H1 (cell line): ENCODE data around the gene SOD2. TPM values are rescaled to one million over a fixed set of nuclear protein-coding genes. Genes with fewer than 3 reads are reported as not detected.

Experiments used
- CTCF ChIA-PET: fragments of 300-600 bp; sonication (Branson Sonifier 250); formaldehyde crosslinking; loops from one replicate; lab custom pipeline; 2021; ENCODE audit not compliant: partially characterized antibody; lab: Charles Lee
- POLR2A ChIA-PET: fragments of 300-600 bp; sonication (Branson Sonifier 250); formaldehyde crosslinking; loops from one replicate; lab custom pipeline; 2021; ENCODE audit warnings: inconsistent platforms; ENCODE audit not compliant: partially characterized antibody; lab: Charles Lee
- DNase-seq, 2 experiments: peaks; one replicate each; pipeline versions ENCODE4 v3.0.0 to v3.0.0-alpha.2; 2010 to 2022; ENCODE audit warnings: low spot score in 2 of 2, low read depth in 1 of 2, mixed read lengths in 1 of 2
- FAIRE-seq: peaks from 2 replicates; lab custom pipeline; 2011; peaks lifted over from hg19 to GRCh38; lab: Jason Lieb, UNC
- H2AFZ ChIP-seq: 2 replicates; pipeline ENCODE4 v1.8.1; 2012; ENCODE audit warnings: low read length, inconsistent platforms
- H2AK5ac ChIP-seq: 2 replicates; pipeline ENCODE4 v1.6.1; 2013; ENCODE audit warnings: low read depth, low read length
- H2BK120ac ChIP-seq: replicated peaks from 2 replicates; pipeline ENCODE3; 2013; ENCODE audit warnings: low read depth, low read length, inconsistent platforms
- H2BK12ac ChIP-seq: 2 replicates; pipeline ENCODE4 v1.6.1; 2013; ENCODE audit warnings: low read depth, low read length
- H2BK15ac ChIP-seq: 2 replicates; pipeline ENCODE4 v1.6.1; 2013; ENCODE audit warnings: low read length
- H2BK20ac ChIP-seq: 2 replicates; pipeline ENCODE4 v1.6.1; 2013; ENCODE audit warnings: low read length
- H2BK5ac ChIP-seq: 2 replicates; pipeline ENCODE4 v1.6.1; 2013; ENCODE audit warnings: low read depth, low read length
- H3K14ac ChIP-seq: 2 replicates; pipeline ENCODE4 v1.6.1; 2013; ENCODE audit warnings: inconsistent platforms; ENCODE audit not compliant: insufficient read length
- H3K18ac ChIP-seq: 2 replicates; pipeline ENCODE4 v1.6.1; 2013; ENCODE audit warnings: low read length; ENCODE audit errors: extremely low read depth
- H3K23ac ChIP-seq: 2 replicates; pipeline ENCODE4 v1.6.1; 2013; ENCODE audit warnings: inconsistent platforms; ENCODE audit not compliant: insufficient read length
- H3K23me2 ChIP-seq: 2 replicates; pipeline ENCODE4 v1.6.1; 2013; ENCODE audit warnings: low read depth, low read length
- H3K27ac ChIP-seq: 2 replicates; pipeline ENCODE4 v1.6.1; 2011; ENCODE audit warnings: low read depth, low read length, inconsistent platforms
- H3K27me3 ChIP-seq, 4 experiments: replicated peaks in 1 of 4; 1 replicate in 1 of 4; 2 replicates in 3 of 4; pipeline versions ENCODE4 v1.6.1 to v1.8.1; 2011 to 2013; ENCODE audit warnings: low read length in 3 of 4, mild to moderate bottlenecking in 3 of 4, inconsistent platforms in 2 of 4, mixed read lengths in 2 of 4, moderate library complexity in 1 of 4; ENCODE audit not compliant: control insufficient read depth in 3 of 4, insufficient read depth in 3 of 4; ENCODE audit errors: extremely low read depth in 1 of 4
- H3K36me3 ChIP-seq, 4 experiments: 2 replicates each; pipeline versions ENCODE4 v1.6.1 to v1.8.1; 2011 to 2013; ENCODE audit warnings: mild to moderate bottlenecking in 4 of 4, low read length in 3 of 4, moderate library complexity in 2 of 4, control low read depth in 1 of 4, inconsistent platforms in 1 of 4; ENCODE audit not compliant: insufficient read depth in 4 of 4, control insufficient read depth in 2 of 4
- H3K4ac ChIP-seq: replicated peaks from 2 replicates; pipeline ENCODE3; 2013; ENCODE audit warnings: low read length, low read depth, mixed read lengths, inconsistent platforms; ENCODE audit not compliant: insufficient read length
- H3K4me1 ChIP-seq, 4 experiments: replicated peaks in 1 of 4; 1 replicate in 1 of 4; 2 replicates in 3 of 4; pipeline versions ENCODE4 v1.6.1 to v1.8.1; 2011 to 2013; ENCODE audit warnings: low read length in 3 of 4, inconsistent platforms in 2 of 4, mixed read lengths in 1 of 4; ENCODE audit not compliant: insufficient read depth in 4 of 4, control insufficient read depth in 3 of 4
- H3K4me2 ChIP-seq, 2 experiments: 2 replicates each; pipeline versions ENCODE4 v1.6.1 to v1.8.1; 2011 to 2013; ENCODE audit warnings: low read depth in 2 of 2, low read length in 2 of 2, control low read depth in 1 of 2, inconsistent platforms in 1 of 2, mild to moderate bottlenecking in 1 of 2; ENCODE audit not compliant: insufficient read depth in 1 of 2
- H3K4me3 ChIP-seq, 4 experiments: fragments of 200-600, 300-600 bp in 1 of 4; sonication (generic), shearing (Covaris generic), sonication (Bioruptor Twin) in 1 of 4; 2 replicates each; pipeline versions ENCODE4 v1.5.1 to v1.8.1; 2011 to 2016; ENCODE audit warnings: low read length in 4 of 4, low read depth in 3 of 4, control low read depth in 2 of 4, inconsistent platforms in 2 of 4, mild to moderate bottlenecking in 2 of 4, mixed read lengths in 1 of 4, moderate library complexity in 1 of 4; ENCODE audit not compliant: insufficient read depth in 2 of 4; ENCODE audit errors: extremely low read depth in 1 of 4
- H3K56ac ChIP-seq: replicated peaks from 2 replicates; pipeline ENCODE3; 2013; ENCODE audit warnings: low read depth, mild to moderate bottlenecking, mixed read lengths, low read length, inconsistent platforms; ENCODE audit not compliant: insufficient read length
- H3K79me1 ChIP-seq: 2 replicates; pipeline ENCODE4 v1.6.1; 2013; ENCODE audit warnings: low read depth, low read length, control low read depth
- H3K79me2 ChIP-seq, 2 experiments: 2 replicates each; pipeline versions ENCODE4 v1.6.1 to v1.8.1; 2012 to 2013; ENCODE audit warnings: low read length in 2 of 2, mild to moderate bottlenecking in 2 of 2, inconsistent platforms in 1 of 2; ENCODE audit not compliant: insufficient read depth in 2 of 2, control insufficient read depth in 1 of 2
- H3K9ac ChIP-seq, 4 experiments: replicated peaks in 1 of 4; 1 replicate in 1 of 4; 2 replicates in 3 of 4; pipeline versions ENCODE4 v1.6.1 to v1.8.1; 2011 to 2013; ENCODE audit warnings: low read depth in 3 of 4, low read length in 3 of 4, control low read depth in 2 of 4, mild to moderate bottlenecking in 2 of 4, moderate library complexity in 2 of 4, inconsistent platforms in 1 of 4; ENCODE audit errors: extremely low read depth in 1 of 4
- H3K9me3 ChIP-seq, 2 experiments: 2 replicates each; pipeline versions ENCODE4 v1.6.1 to v1.8.1; 2012 to 2013; ENCODE audit warnings: mild to moderate bottlenecking in 2 of 2, moderate library complexity in 2 of 2, control low read depth in 1 of 2, inconsistent platforms in 1 of 2, low read depth in 1 of 2, low read length in 1 of 2, mixed read lengths in 1 of 2; ENCODE audit not compliant: insufficient read depth in 2 of 2
- H4K20me1 ChIP-seq, 2 experiments: replicated peaks in 1 of 2; 2 replicates each; pipeline versions ENCODE3 to v1.8.1; 2011 to 2013; ENCODE audit warnings: inconsistent platforms in 2 of 2, low read length in 2 of 2, mild to moderate bottlenecking in 1 of 2; ENCODE audit not compliant: insufficient read depth in 2 of 2, control insufficient read depth in 1 of 2
- H4K5ac ChIP-seq: 2 replicates; pipeline ENCODE4 v1.6.1; 2013; ENCODE audit warnings: low read length, low read depth, mixed read lengths, inconsistent platforms; ENCODE audit not compliant: insufficient read length
- H4K8ac ChIP-seq: 2 replicates; pipeline ENCODE4 v1.8.0; 2013; ENCODE audit warnings: mild to moderate bottlenecking, moderate library complexity, low read length, inconsistent platforms; ENCODE audit not compliant: insufficient read depth; ENCODE audit errors: extremely low read depth
- H4K91ac ChIP-seq: replicated peaks from 2 replicates; pipeline ENCODE3; 2013; ENCODE audit warnings: low read length, mixed read lengths, inconsistent platforms; ENCODE audit not compliant: insufficient read length
- ATF3 ChIP-seq: IDR thresholded peaks from 2 replicates; pipeline ENCODE4 v1.6.1; 2011; ENCODE audit warnings: low read depth, mild to moderate bottlenecking, low read length; ENCODE audit not compliant: insufficient read depth
- CBX5 ChIP-seq: fragments of 300-800, 300-1000 bp; sonication (generic); IDR thresholded peaks from 2 replicates; pipeline ENCODE4 v1.7.1; 2016; ENCODE audit warnings: antibody characterized with exemption, low read length, low read depth
- CEBPB ChIP-seq: IDR thresholded peaks from 2 replicates; pipeline ENCODE4 v1.6.1; 2012; ENCODE audit warnings: low read depth, low read length
- CTBP2 ChIP-seq: IDR thresholded peaks from 2 replicates; pipeline ENCODE4 v1.7.0; 2011; ENCODE audit warnings: borderline replicate concordance, mild to moderate bottlenecking, moderate library complexity, mixed read lengths, low read length; ENCODE audit not compliant: insufficient read depth, insufficient read length
- JUN ChIP-seq: IDR thresholded peaks from 2 replicates; pipeline ENCODE4 v1.6.1; 2011; ENCODE audit warnings: low read depth, mild to moderate bottlenecking, improper control_type of control experiment, low read length
- KDM5A ChIP-seq: fragments of 200-600 bp; IDR thresholded peaks from 2 replicates; pipeline ENCODE4 v1.7.1; 2012; ENCODE audit warnings: mild to moderate bottlenecking, low read length, inconsistent platforms, mixed read lengths
- MAFK ChIP-seq: IDR thresholded peaks from 2 replicates; pipeline ENCODE4 v1.6.1; 2012; ENCODE audit warnings: low read depth, mild to moderate bottlenecking, improper control_type of control experiment, low read length
- POU5F1 ChIP-seq: IDR thresholded peaks from 2 replicates; pipeline ENCODE4 v1.6.1; 2011; ENCODE audit warnings: low read depth, mild to moderate bottlenecking, low read length, moderate library complexity
- RBBP5 ChIP-seq: IDR thresholded peaks from 2 replicates; pipeline ENCODE4 v1.7.1; 2012; ENCODE audit warnings: low read depth, mild to moderate bottlenecking, inconsistent platforms, low read length, moderate library complexity, borderline replicate concordance
- SIX5 ChIP-seq: IDR thresholded peaks from 2 replicates; pipeline ENCODE4 v1.6.1; 2011; ENCODE audit warnings: mild to moderate bottlenecking, low read depth, low read length
- SP1 ChIP-seq: IDR thresholded peaks from 2 replicates; pipeline ENCODE4 v1.6.1; 2011; ENCODE audit warnings: low read depth, low read length
- TBP ChIP-seq: IDR thresholded peaks from 2 replicates; pipeline ENCODE4 v1.6.1; 2011; ENCODE audit warnings: low read depth, low read length, improper control_type of control experiment
- YY1 ChIP-seq: IDR thresholded peaks from 2 replicates; pipeline ENCODE4 v1.6.1; 2011; ENCODE audit warnings: low read depth, mild to moderate bottlenecking, low read length
- ZNF274 ChIP-seq: IDR thresholded peaks from 2 replicates; pipeline ENCODE4 v1.7.0; 2012; ENCODE audit warnings: low read length, borderline replicate concordance; ENCODE audit errors: extremely low read depth
- WGBS, 2 experiments: shearing (Covaris generic) in 1 of 2; methylation state at CpG; one replicate each; pipeline versions ENCODE4 v1.1.6 to v1.1.7; 2013 to 2015; ENCODE audit warnings: low lambda C conversion rate in 2 of 2, mixed read lengths in 2 of 2, inconsistent platforms in 1 of 2, low coverage in 1 of 2, missing lambda C conversion rate in 1 of 2; ENCODE audit not compliant: insufficient replicate concordance in 2 of 2, insufficient coverage in 1 of 2, insufficient read length in 1 of 2; ENCODE audit errors: extremely low coverage in 1 of 2, missing lambda C conversion rate in 1 of 2; 5-methylcytosine and 5-hydroxymethylcytosine counted together
- polyA plus RNA-seq, 7 experiments: library from polyadenylated mRNA; depleted of rRNA in 3 of 7; stranded (reverse) in 5 of 7; unstranded in 2 of 7; fragments of >200 nt in 5 of 7; fragments of 200-250 nt in 2 of 7; gene quantifications; 1 replicate in 5 of 7; 2 replicates in 1 of 7; 4 replicates in 1 of 7; pipeline versions ENCODE4 v1.2.1 to v1.2.3, GENCODE V29; 2011 to 2013; ENCODE audit warnings: missing spikeins in 2 of 7, mixed read lengths in 2 of 7
- total RNA-seq: library from RNA; stranded (reverse); fragmentation: NEBNext Ultra II Directional; extraction: Animal tissue kit (Norgen Biotek cat#: 25700); gene quantifications from 2 replicates; pipeline ENCODE4 v1.2.1, GENCODE V29; 2021

Gene SOD2
- total and polyA plus RNA-seq, 2 of the 8 experiments (the other 6 are each of a cell fraction or from before 2014, with no cell fraction given) = 31.1 to 88.7 TPM

DNA sequence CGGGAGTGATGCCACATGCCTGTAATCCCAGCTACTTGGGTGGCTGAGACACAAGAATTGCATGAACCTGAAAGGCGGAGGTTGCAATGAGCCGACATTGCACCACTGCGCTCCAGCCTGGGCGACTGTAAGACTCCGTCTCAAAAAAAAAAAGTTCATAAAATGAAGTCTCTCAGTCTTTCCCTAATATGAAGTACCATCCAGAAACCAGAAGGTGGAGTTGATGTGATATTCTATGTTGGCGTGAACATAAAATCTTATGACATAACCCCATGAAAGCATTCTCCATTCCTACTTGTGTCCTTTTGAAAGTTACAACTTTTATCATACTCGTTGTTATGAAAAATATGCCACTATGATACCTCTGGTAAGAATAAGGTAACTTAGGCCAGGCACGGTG, 5.7 kb downstream of the SOD2 start:
- Histone ChIP-seq H3K9ac (no peak overlapping the region), H2BK120ac (no peak overlapping the region), H3K27ac (no peak overlapping the region), H3K18ac (no peak overlapping the region), H2AFZ (no peak overlapping the region), H3K4me2 (no peak overlapping the region), H3K56ac (no peak overlapping the region), H2BK12ac (no peak overlapping the region), H3K23me2 (peaks cover 5% of the 10 kb centered on the region; the same call in 1 of the 2 replicates), H3K79me2 (peaks cover 3 to 31% of the 10 kb centered on the region in 2 experiments; a peak in 3 of 4 replicates), H4K20me1 (peaks cover 4 to 12% of the 10 kb centered on the region in 2 experiments), H3K4me3 (no peak overlapping the region), H4K8ac (no peak overlapping the region), H4K5ac (no peak overlapping the region), H2BK15ac (no peak overlapping the region), H3K27me3 (no peaks in the 10 kb centered on the region), H3K79me1 (peaks cover 5% of the 10 kb centered on the region), H3K36me3 (peaks cover 0 to 36% (median 13%) of the 10 kb centered on the region in 4 experiments; a peak in 5 of 8 replicates), H3K9me3 (no peaks in the 10 kb centered on the region), H2AK5ac (no peak overlapping the region), H3K4ac (no peak overlapping the region), H2BK5ac (no peak overlapping the region), H3K14ac (no peak overlapping the region), H3K4me1 (peaks cover 0 to 6% (median 4%) of the 10 kb centered on the region in 4 experiments; a peak in 4 of 7 replicates), H3K23ac (no peak overlapping the region), H4K91ac (no peak overlapping the region), H2BK20ac (no peak overlapping the region)
- no peak for DNase-seq
- TF ChIP-seq CBX5 (no peak), SP1 (no peak), CTBP2 (no peak), MAFK (no peak), KDM5A (no peak), SIX5 (no peak), RBBP5 (no peak), YY1 (no peak), CEBPB (no peak), ATF3 (no peak), JUN (no peak), ZNF274 (no peak), TBP (no peak), POU5F1 (no peak)
- WGBS, 2 experiments = 96% methylated on average over 9 of the region's 9 CpGs; no CpG with 5 or more reads in 1 of the 2 experiments
- POLR2A ChIA-PET = interaction anchor here (0.9 to 1.5 kb wide), 2 partner anchors 62 to 102 kb away, joined by 3 read pairs; partner anchors contain the start of gene TCP1
- CTCF ChIA-PET = interaction anchor here (1.3 to 1.9 kb wide), 3 partner anchors 8 to 37 kb away, joined by 3 to 5 read pairs (median 3); no protein-coding TSS in a partner anchor
- no peak for FAIRE-seq
